ENCODE results near the gene ERAS. TPM values are rescaled to one million over a fixed set of nuclear protein-coding genes. Genes with fewer than 3 reads are reported as not detected.

Gene ERAS
- total and polyA plus RNA-seq, 4 donors = not detected

DNA sequence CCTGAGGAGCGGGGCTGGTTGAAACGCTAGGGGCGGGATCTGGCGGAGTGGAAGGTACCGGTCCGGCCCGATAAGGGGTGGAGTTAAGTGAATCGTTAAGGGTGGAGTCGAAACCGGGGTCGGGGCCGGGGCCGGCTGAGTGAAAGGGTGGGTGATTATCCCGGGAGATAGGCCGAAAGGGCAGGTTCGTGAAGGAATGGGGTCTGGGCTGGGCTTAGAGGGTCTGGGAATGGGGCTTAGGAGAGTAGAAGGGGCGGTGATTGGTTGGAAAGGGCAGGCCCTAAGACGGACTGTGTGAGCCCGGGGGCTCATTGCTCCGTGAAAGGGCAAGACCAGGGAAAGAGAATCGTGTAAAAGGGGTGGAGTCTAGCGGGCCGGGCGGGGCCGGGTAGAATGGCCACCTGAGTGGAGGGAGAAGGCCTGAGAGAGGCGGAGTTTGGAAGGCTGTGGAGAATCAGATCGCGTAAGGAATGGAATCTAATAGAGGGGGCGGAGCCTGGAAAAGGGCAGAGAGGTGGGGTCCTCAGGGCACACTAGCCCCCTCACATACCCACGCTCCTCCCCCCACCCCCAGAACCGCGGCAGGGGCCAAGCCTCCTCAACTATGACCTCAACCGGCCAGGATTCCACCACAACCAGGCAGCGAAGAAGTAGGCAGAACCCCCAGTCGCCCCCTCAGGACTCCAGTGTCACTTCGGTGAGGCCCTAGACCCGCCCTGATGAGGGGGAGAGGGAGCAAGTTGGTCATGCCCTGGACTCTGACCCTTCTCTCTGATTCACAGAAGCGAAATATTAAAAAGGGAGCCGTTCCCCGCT lies 24.0 kb upstream of the ERAS start:
- Histone ChIP-seq H3K36me3 (ENCODE audit: control insufficient read depth in 4 of 4, insufficient read depth in 3 of 4, low read depth in 1 of 4, low read length in 3 of 4) (peaks cover 0 to 9% (median 4%) of the 10 kb centered on the region in 4 donors), H3K27ac (ENCODE audit: low read depth in 1 of 2, low read length in 2 of 2) (peak overlapping the region; percentile 95 to 96), H3K9ac (ENCODE audit: low read depth in 1 of 2, low read length in 2 of 2) (peak overlapping the region in 1 of 2 donors; percentile 96), H3K4me1 (ENCODE audit: control insufficient read depth in 4 of 4, insufficient read depth in 4 of 4, low read length in 3 of 4) (peaks cover 2 to 14% (median 5%) of the 10 kb centered on the region in 4 donors), H3K9me3 (ENCODE audit: control insufficient read depth in 4 of 4, low read length in 3 of 4) (no peaks in the 10 kb centered on the region), H3K27me3 (ENCODE audit: control insufficient read depth in 4 of 4, insufficient read depth in 4 of 4, low read length in 3 of 4) (no peaks in the 10 kb centered on the region), H3K4me3 (ENCODE audit: low read depth in 1 of 3, low read length in 3 of 3) (peak overlapping the region; percentile 62 to 74 (median 64))
- 2% methylated on average over 40 of the region's 40 CpGs for WGBS
- TF ChIP-seq, protein P1, sequence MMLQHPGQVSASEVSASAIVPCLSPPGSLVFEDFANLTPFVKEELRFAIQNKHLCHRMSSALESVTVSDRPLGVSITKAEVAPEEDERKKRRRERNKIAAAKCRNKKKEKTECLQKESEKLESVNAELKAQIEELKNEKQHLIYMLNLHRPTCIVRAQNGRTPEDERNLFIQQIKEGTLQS (IDR thresholded peaks at IDR 0.05) = no peak
- TF ChIP-seq NR2F2 (IDR thresholded peaks at IDR 0.05) (peak; percentile 26), RXRA (IDR thresholded peaks at IDR 0.05) (peak; percentile 43 to 49), FOXA1 (IDR thresholded peaks at IDR 0.05) (no peak), RAD21 (IDR thresholded peaks at IDR 0.05) (peak in 1 of 2 donors; percentile 3), FOXA2 (IDR thresholded peaks at IDR 0.05) (no peak), YY1 (IDR thresholded peaks at IDR 0.05) (peak; percentile 74), HNF4A (conservative IDR thresholded peaks at IDR 0.05) (peak; percentile 50 to 59), TAF1 (conservative IDR thresholded peaks at IDR 0.05) (peak; percentile 32), SP1 (IDR thresholded peaks at IDR 0.05) (peak; percentile 6)
- TF ChIP-seq, protein P2, sequence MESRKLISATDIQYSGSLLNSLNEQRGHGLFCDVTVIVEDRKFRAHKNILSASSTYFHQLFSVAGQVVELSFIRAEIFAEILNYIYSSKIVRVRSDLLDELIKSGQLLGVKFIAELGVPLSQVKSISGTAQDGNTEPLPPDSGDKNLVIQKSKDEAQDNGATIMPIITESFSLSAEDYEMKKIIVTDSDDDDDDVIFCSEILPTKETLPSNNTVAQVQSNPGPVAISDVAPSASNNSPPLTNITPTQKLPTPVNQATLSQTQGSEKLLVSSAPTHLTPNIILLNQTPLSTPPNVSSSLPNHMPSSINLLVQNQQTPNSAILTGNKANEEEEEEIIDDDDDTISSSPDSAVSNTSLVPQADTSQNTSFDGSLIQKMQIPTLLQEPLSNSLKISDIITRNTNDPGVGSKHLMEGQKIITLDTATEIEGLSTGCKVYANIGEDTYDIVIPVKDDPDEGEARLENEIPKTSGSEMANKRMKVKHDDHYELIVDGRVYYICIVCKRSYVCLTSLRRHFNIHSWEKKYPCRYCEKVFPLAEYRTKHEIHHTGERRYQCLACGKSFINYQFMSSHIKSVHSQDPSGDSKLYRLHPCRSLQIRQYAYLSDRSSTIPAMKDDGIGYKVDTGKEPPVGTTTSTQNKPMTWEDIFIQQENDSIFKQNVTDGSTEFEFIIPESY (IDR thresholded peaks at IDR 0.05) = no peak
- TF ChIP-seq, protein P3, sequence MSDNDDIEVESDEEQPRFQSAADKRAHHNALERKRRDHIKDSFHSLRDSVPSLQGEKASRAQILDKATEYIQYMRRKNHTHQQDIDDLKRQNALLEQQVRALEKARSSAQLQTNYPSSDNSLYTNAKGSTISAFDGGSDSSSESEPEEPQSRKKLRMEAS (IDR thresholded peaks at IDR 0.05) = peak; percentile 9
- TF ChIP-seq, protein P4, sequence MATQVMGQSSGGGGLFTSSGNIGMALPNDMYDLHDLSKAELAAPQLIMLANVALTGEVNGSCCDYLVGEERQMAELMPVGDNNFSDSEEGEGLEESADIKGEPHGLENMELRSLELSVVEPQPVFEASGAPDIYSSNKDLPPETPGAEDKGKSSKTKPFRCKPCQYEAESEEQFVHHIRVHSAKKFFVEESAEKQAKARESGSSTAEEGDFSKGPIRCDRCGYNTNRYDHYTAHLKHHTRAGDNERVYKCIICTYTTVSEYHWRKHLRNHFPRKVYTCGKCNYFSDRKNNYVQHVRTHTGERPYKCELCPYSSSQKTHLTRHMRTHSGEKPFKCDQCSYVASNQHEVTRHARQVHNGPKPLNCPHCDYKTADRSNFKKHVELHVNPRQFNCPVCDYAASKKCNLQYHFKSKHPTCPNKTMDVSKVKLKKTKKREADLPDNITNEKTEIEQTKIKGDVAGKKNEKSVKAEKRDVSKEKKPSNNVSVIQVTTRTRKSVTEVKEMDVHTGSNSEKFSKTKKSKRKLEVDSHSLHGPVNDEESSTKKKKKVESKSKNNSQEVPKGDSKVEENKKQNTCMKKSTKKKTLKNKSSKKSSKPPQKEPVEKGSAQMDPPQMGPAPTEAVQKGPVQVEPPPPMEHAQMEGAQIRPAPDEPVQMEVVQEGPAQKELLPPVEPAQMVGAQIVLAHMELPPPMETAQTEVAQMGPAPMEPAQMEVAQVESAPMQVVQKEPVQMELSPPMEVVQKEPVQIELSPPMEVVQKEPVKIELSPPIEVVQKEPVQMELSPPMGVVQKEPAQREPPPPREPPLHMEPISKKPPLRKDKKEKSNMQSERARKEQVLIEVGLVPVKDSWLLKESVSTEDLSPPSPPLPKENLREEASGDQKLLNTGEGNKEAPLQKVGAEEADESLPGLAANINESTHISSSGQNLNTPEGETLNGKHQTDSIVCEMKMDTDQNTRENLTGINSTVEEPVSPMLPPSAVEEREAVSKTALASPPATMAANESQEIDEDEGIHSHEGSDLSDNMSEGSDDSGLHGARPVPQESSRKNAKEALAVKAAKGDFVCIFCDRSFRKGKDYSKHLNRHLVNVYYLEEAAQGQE (IDR thresholded peaks at IDR 0.05) = no peak
- DNase-seq (ENCODE audit: low spot score) = peak; percentile 85

DNA sequence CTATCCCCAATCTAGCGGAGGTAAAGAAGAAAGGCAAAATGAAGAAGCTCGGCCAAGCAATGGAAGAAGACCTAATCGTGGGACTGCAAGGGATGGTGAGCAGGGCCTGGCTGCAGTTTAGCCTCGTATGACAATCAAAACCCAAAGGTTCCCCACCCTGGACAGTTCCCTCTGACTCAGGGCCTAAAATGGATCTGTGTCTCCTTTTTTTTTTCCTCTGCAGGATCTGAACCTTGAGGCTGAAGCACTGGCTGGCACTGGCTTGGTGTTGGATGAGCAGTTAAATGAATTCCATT lies 23.5 kb upstream of the ERAS start:
- no peaks in the 10 kb centered on the region for H3K9me3 ChIP-seq (ENCODE audit: control insufficient read depth in 4 of 4, low read length in 3 of 4)
- TF ChIP-seq, protein P4 (IDR thresholded peaks at IDR 0.05) = peak; percentile 6
- TF ChIP-seq, protein P5, sequence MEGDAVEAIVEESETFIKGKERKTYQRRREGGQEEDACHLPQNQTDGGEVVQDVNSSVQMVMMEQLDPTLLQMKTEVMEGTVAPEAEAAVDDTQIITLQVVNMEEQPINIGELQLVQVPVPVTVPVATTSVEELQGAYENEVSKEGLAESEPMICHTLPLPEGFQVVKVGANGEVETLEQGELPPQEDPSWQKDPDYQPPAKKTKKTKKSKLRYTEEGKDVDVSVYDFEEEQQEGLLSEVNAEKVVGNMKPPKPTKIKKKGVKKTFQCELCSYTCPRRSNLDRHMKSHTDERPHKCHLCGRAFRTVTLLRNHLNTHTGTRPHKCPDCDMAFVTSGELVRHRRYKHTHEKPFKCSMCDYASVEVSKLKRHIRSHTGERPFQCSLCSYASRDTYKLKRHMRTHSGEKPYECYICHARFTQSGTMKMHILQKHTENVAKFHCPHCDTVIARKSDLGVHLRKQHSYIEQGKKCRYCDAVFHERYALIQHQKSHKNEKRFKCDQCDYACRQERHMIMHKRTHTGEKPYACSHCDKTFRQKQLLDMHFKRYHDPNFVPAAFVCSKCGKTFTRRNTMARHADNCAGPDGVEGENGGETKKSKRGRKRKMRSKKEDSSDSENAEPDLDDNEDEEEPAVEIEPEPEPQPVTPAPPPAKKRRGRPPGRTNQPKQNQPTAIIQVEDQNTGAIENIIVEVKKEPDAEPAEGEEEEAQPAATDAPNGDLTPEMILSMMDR (IDR thresholded peaks at IDR 0.05; ENCODE audit: low read depth, low read length, missing input control) = no peak
- peak overlapping the region; percentile 95 to 96 for H3K27ac ChIP-seq (ENCODE audit: low read depth in 1 of 2, low read length in 2 of 2)
- WGBS = 22% methylated on average over 4 of the region's 4 CpGs
- peak overlapping the region in 1 of 2 donors; percentile 96 for H3K9ac ChIP-seq (ENCODE audit: low read depth in 1 of 2, low read length in 2 of 2)
- H3K4me1 ChIP-seq (ENCODE audit: control insufficient read depth in 4 of 4, insufficient read depth in 4 of 4, low read length in 3 of 4) = peaks cover 2 to 14% (median 5%) of the 10 kb centered on the region in 4 donors
- no peak for DNase-seq (ENCODE audit: low spot score)
- H3K27me3 ChIP-seq (ENCODE audit: control insufficient read depth in 4 of 4, insufficient read depth in 4 of 4, low read length in 3 of 4) = no peaks in the 10 kb centered on the region
- peaks cover 0 to 9% (median 4%) of the 10 kb centered on the region in 4 donors for H3K36me3 ChIP-seq (ENCODE audit: control insufficient read depth in 4 of 4, insufficient read depth in 3 of 4, low read depth in 1 of 4, low read length in 3 of 4)
- H3K4me3 ChIP-seq (ENCODE audit: low read depth in 1 of 3, low read length in 3 of 3) = peak overlapping the region; percentile 15 to 74 (median 62)

Measured in liver (tissue), 9 donors.